IMR-90 (cell line): Measurements from ENCODE around the gene MED12. TPM values are rescaled to one million over a fixed set of nuclear protein-coding genes. Genes with fewer than 3 reads are reported as not detected.

Experiments
- ATAC-seq: fragments of 200-7000 bp; cut with Tn5 transposase; 2 replicates; pipeline ENCODE4 v1.9.1; 2020; ENCODE audit warnings: low read depth, mild to moderate bottlenecking, moderate library complexity
- BruUV-seq: library from RNA; stranded (reverse); fragments of 400-500 nt; replicated peaks from 2 replicates; lab custom pipeline; 2021; lab: Mats Ljungman, UMichigan
- CTCF ChIA-PET: fragments of 300-600 bp; formaldehyde crosslinking; extraction: SDS; loops from one replicate; lab custom pipeline; 2021; ENCODE audit warnings: antibody characterized with exemption; lab: Yijun Ruan, JAX
- POLR2A ChIA-PET: fragments of 300-600 bp; sonication (Branson Sonifier 250); formaldehyde crosslinking; loops from one replicate; lab custom pipeline; 2022; ENCODE audit warnings: antibody characterized with exemption; ENCODE audit not compliant: unreplicated experiment; lab: Charles Lee
- DNase-seq: peaks from one replicate; pipeline ENCODE4 v3.0.0; 2013
- H2AFZ ChIP-seq: replicated peaks from 2 replicates; pipeline ENCODE3; 2013; ENCODE audit warnings: low read length, mild to moderate bottlenecking; ENCODE audit not compliant: poor library complexity
- H2AK5ac ChIP-seq: 2 replicates; pipeline ENCODE4 v1.6.1; 2013; ENCODE audit warnings: low read depth, low read length, inconsistent platforms
- H2AK9ac ChIP-seq: replicated peaks from 2 replicates; pipeline ENCODE3; 2013; ENCODE audit warnings: mild to moderate bottlenecking, low read depth, low read length, moderate library complexity; ENCODE audit not compliant: poor library complexity
- H2BK120ac ChIP-seq: 2 replicates; pipeline ENCODE4 v1.6.1; 2013; ENCODE audit warnings: low read depth, low read length, inconsistent platforms
- H2BK15ac ChIP-seq: 3 replicates; pipeline ENCODE4 v1.6.1; 2013; ENCODE audit warnings: low read depth, low read length, inconsistent platforms
- H2BK20ac ChIP-seq: 2 replicates; pipeline ENCODE4 v1.6.1; 2013; ENCODE audit warnings: low read depth, mild to moderate bottlenecking, inconsistent platforms, low read length, moderate library complexity
- H2BK5ac ChIP-seq: 2 replicates; pipeline ENCODE4 v1.6.1; 2013; ENCODE audit warnings: mild to moderate bottlenecking, low read depth, low read length, inconsistent platforms; ENCODE audit not compliant: poor library complexity, severe bottlenecking
- H3K14ac ChIP-seq: replicated peaks from 2 replicates; pipeline ENCODE4 v1.6.1; 2013; ENCODE audit warnings: low read depth, low read length, inconsistent platforms
- H3K18ac ChIP-seq: 2 replicates; pipeline ENCODE4 v1.6.1; 2013; ENCODE audit warnings: low read depth, low read length, control low read depth
- H3K23ac ChIP-seq: 2 replicates; pipeline ENCODE4 v1.6.1; 2013; ENCODE audit warnings: low read depth, low read length, inconsistent platforms
- H3K27ac ChIP-seq: 2 replicates; pipeline ENCODE4 v1.5.1; 2013; ENCODE audit warnings: mild to moderate bottlenecking, control low read depth, low read length; ENCODE audit not compliant: insufficient read depth
- H3K27me3 ChIP-seq: 2 replicates; pipeline ENCODE4 v1.6.1; 2013; ENCODE audit warnings: low read length; ENCODE audit not compliant: control insufficient read depth, insufficient read depth
- H3K36me3 ChIP-seq: 2 replicates; pipeline ENCODE4 v1.6.1; 2013; ENCODE audit warnings: low read length, mixed read lengths; ENCODE audit not compliant: control insufficient read depth, insufficient read depth
- H3K4ac ChIP-seq: 2 replicates; pipeline ENCODE4 v1.6.1; 2013; ENCODE audit warnings: low read depth, low read length, inconsistent platforms
- H3K4me1 ChIP-seq: 2 replicates; pipeline ENCODE4 v1.6.1; 2013; ENCODE audit warnings: low read length, mixed read lengths; ENCODE audit not compliant: control insufficient read depth, insufficient read depth
- H3K4me2 ChIP-seq: 2 replicates; pipeline ENCODE4 v1.6.1; 2013; ENCODE audit warnings: low read depth, mild to moderate bottlenecking, control low read depth, low read length, moderate library complexity
- H3K4me3 ChIP-seq: 2 replicates; pipeline ENCODE4 v1.5.1; 2013; ENCODE audit warnings: low read depth, mild to moderate bottlenecking, control low read depth, low read length, moderate library complexity; ENCODE audit not compliant: insufficient read depth
- H3K56ac ChIP-seq: 2 replicates; pipeline ENCODE4 v1.6.1; 2013; ENCODE audit warnings: low read length, inconsistent platforms; ENCODE audit not compliant: insufficient read depth; ENCODE audit errors: extremely low read depth
- H3K79me1 ChIP-seq, 2 experiments: 2 replicates each; pipeline ENCODE4 v1.6.1; 2013; ENCODE audit warnings: low read length in 2 of 2, inconsistent platforms in 1 of 2, low read depth in 1 of 2
- H3K9ac ChIP-seq: 2 replicates; pipeline ENCODE4 v1.6.1; 2013; ENCODE audit warnings: low read depth, low read length, control low read depth
- H3K9me1 ChIP-seq: 2 replicates; pipeline ENCODE4 v1.6.1; 2013; ENCODE audit warnings: low read length, inconsistent platforms; ENCODE audit not compliant: insufficient read depth
- H3K9me3 ChIP-seq: 2 replicates; pipeline ENCODE4 v1.6.1; 2013; ENCODE audit warnings: low read length; ENCODE audit not compliant: control insufficient read depth, insufficient read depth
- H4K20me1 ChIP-seq: 2 replicates; pipeline ENCODE4 v1.6.1; 2013; ENCODE audit warnings: low read length, inconsistent platforms; ENCODE audit not compliant: insufficient read depth
- H4K5ac ChIP-seq: 2 replicates; pipeline ENCODE4 v1.6.1; 2013; ENCODE audit warnings: mild to moderate bottlenecking, low read depth, low read length, control low read depth
- H4K8ac ChIP-seq, 2 experiments: 2 replicates each; pipeline ENCODE4 v1.6.1; 2013; ENCODE audit warnings: low read depth in 2 of 2, low read length in 2 of 2, control low read depth in 1 of 2, inconsistent platforms in 1 of 2
- H4K91ac ChIP-seq: 2 replicates; pipeline ENCODE4 v1.6.1; 2013; ENCODE audit warnings: low read depth, low read length, inconsistent platforms; ENCODE audit not compliant: insufficient read depth
- BHLHE40 ChIP-seq: fragments of 150-350 bp; IDR thresholded peaks from 2 replicates; pipeline ENCODE4 v1.6.1; 2016; ENCODE audit warnings: mild to moderate bottlenecking, low read depth, low read length
- CHD1 ChIP-seq: IDR thresholded peaks from 2 replicates; pipeline ENCODE4 v1.6.1; 2012; ENCODE audit warnings: low read depth, low read length, improper control_type of control experiment
- CTCF ChIP-seq: conservative IDR thresholded peaks from 2 replicates; pipeline ENCODE4 v1.5.1; 2012; ENCODE audit warnings: mild to moderate bottlenecking, low read depth, low read length, improper control_type of control experiment
- ELK1 ChIP-seq: fragments of 150-350 bp; IDR thresholded peaks from 2 replicates; pipeline ENCODE4 v1.6.1; 2016; ENCODE audit warnings: low read depth, mild to moderate bottlenecking, low read length, moderate library complexity, borderline replicate concordance
- MAFK ChIP-seq: IDR thresholded peaks from 2 replicates; pipeline ENCODE4 v1.6.1; 2012; ENCODE audit warnings: low read depth, low read length, improper control_type of control experiment
- MXI1 ChIP-seq: IDR thresholded peaks from 2 replicates; pipeline ENCODE4 v1.6.1; 2012; ENCODE audit warnings: low read depth, mild to moderate bottlenecking, low read length, moderate library complexity, borderline replicate concordance
- NFE2L2 ChIP-seq: fragments of 150-350 bp; IDR thresholded peaks from 2 replicates; pipeline ENCODE4 v1.6.1; 2016; ENCODE audit warnings: low read depth, mild to moderate bottlenecking, low read length
- RFX5 ChIP-seq: IDR thresholded peaks from 2 replicates; pipeline ENCODE4 v1.8.0; 2012; ENCODE audit warnings: low read depth, mild to moderate bottlenecking, low read length, moderate library complexity
- SMC3 ChIP-seq: fragments of 150-350 bp; IDR thresholded peaks from 2 replicates; pipeline ENCODE4 v1.6.1; 2016; ENCODE audit warnings: low read depth, mild to moderate bottlenecking, antibody characterized with exemption, low read length, moderate library complexity
- USF2 ChIP-seq: fragments of 150-350 bp; IDR thresholded peaks from 2 replicates; pipeline ENCODE4 v1.6.1; 2017; ENCODE audit warnings: mild to moderate bottlenecking, antibody characterized with exemption, low read length, low read depth
- dilution Hi-C: fragments of 300-500 bp; cut with HindIII; formaldehyde crosslinking; loops from one replicate; pipeline ENCODE4 v1.14.3; 2018; ENCODE audit warnings: low sequenced_read_pairs; ENCODE audit not compliant: unreplicated experiment
- in situ Hi-C: fragments of 300-500 bp; cut with MboI; formaldehyde crosslinking; loops from 3 replicates; pipeline ENCODE4 v1.14.3; 2019; ENCODE audit warnings: low sequenced_read_pairs, inconsistent platforms, mixed read lengths
- intact Hi-C: fragments of 100-400 bp; cut with micrococcal nuclease; formaldehyde crosslinking; loops from 2 replicates; pipeline ENCODE4 v1.10.0; 2022
- polyA plus RNA-seq, 3 experiments: library from polyadenylated mRNA; depleted of rRNA; stranded (reverse); fragments of >200 nt; gene quantifications; 2 replicates each; pipeline ENCODE4 v1.2.3, GENCODE V29; 2012; ENCODE audit warnings: low replicate concordance in 1 of 3
- total RNA-seq: library from RNA; depleted of rRNA; stranded (reverse); fragments of >200 nt; gene quantifications from 2 replicates; pipeline ENCODE4 v1.2.3, GENCODE V29; 2012

Gene MED12
- total and polyA plus RNA-seq, 2 of the 4 experiments (the other 2 are of a cell fraction): 9.1 to 19.8 TPM

GRCh38 chrX:71191248-71191647, 72.9 kb downstream of the MED12 start:
- H4K20me1 ChIP-seq: no peaks in the 10 kb centered on the region
- no peaks in the 10 kb centered on the region for H3K9me1 ChIP-seq
- DNase-seq (no peak), ATAC-seq (no peak)
- no peak overlapping the region for H2BK5ac ChIP-seq
- H3K4ac ChIP-seq: no peak overlapping the region
- no peaks in the 10 kb centered on the region for H3K79me1 ChIP-seq
- no peak overlapping the region for H3K56ac ChIP-seq
- no peaks in the 10 kb centered on the region for H3K4me1 ChIP-seq
- no peak overlapping the region for H2AK9ac ChIP-seq
- no peak overlapping the region for H3K4me3 ChIP-seq
- no TSS peak for BruUV-seq
- no peak overlapping the region for H3K23ac ChIP-seq
- H3K9me3 ChIP-seq: no peaks in the 10 kb centered on the region
- ChIA-PET CTCF (no interaction called here), POLR2A (interaction anchor here (0.6 to 1.1 kb wide), 2 partner anchors 9 to 10 kb away, joined by 3 to 8 read pairs; no protein-coding TSS in a partner anchor)
- H2BK120ac ChIP-seq: no peak overlapping the region
- H3K4me2 ChIP-seq: no peak overlapping the region
- H4K91ac ChIP-seq: no peak overlapping the region
- H3K36me3 ChIP-seq: no peaks in the 10 kb centered on the region
- intact Hi-C loops: no loop called here
- no peak overlapping the region for H2AK5ac ChIP-seq
- no peak overlapping the region for H3K18ac ChIP-seq
- H3K27ac ChIP-seq: no peak overlapping the region
- H3K9ac ChIP-seq: no peak overlapping the region
- no peak overlapping the region for H2BK15ac ChIP-seq
- TF ChIP-seq ELK1 (no peak), RFX5 (no peak), SMC3 (no peak), NFE2L2 (no peak), BHLHE40 (no peak), MAFK (no peak), CHD1 (no peak), USF2 (no peak), MXI1 (no peak), CTCF (no peak)
- H4K8ac ChIP-seq: no peak overlapping the region
- H3K27me3 ChIP-seq: no peaks in the 10 kb centered on the region; the same call in none of the 2 replicates
- no peak overlapping the region for H4K5ac ChIP-seq
- no peak overlapping the region for H2BK20ac ChIP-seq
- no peak overlapping the region for H3K14ac ChIP-seq
- in situ Hi-C loops: no loop called here
- H2AFZ ChIP-seq: no peak overlapping the region
- dilution Hi-C loops: no loop called here
